A549 (cell line): Measurements from ENCODE around the gene PPIG. TPM values are rescaled to one million over a fixed set of nuclear protein-coding genes. Genes with fewer than 3 reads are reported as not detected.
"Not testable (repeated sequence)": the region's sequence is repeated elsewhere in the genome, so short reads cannot be mapped to it uniquely, and the experiment has no call there.

Experiments used
- ATAC-seq, 2 experiments: fragments of 200-7000 bp in 1 of 2; fragments of >200 bp in 1 of 2; cut with Nextera tagmentation in 1 of 2; cut with Tn5 transposase in 1 of 2; 3 replicates each; pipeline versions ENCODE4 v1.8.0 to v1.9.1; 2018 to 2020; ENCODE audit warnings: mild to moderate bottlenecking in 1 of 2, moderate library complexity in 1 of 2
- CTCF ChIA-PET: fragments of 300-600 bp; sonication (Branson Sonifier 250); formaldehyde crosslinking; extraction: SDS; loops from one replicate; lab custom pipeline; 2021; ENCODE audit warnings: antibody characterized with exemption, inconsistent platforms; lab: Yijun Ruan, JAX
- POLR2A ChIA-PET: fragments of 350-600 bp; formaldehyde crosslinking; extraction: SDS; loops from one replicate; lab custom pipeline; 2021; ENCODE audit warnings: antibody characterized with exemption, inconsistent platforms; lab: Yijun Ruan, JAX
- DNase-seq, 2 experiments: peaks; one replicate each; pipeline versions ENCODE4 v3.0.0 to v3.0.0-alpha.2; 2011 to 2016; ENCODE audit warnings: low read depth in 1 of 2, low spot score in 1 of 2
- FAIRE-seq: peaks from 2 replicates; lab custom pipeline; 2011; peaks lifted over from hg19 to GRCh38; lab: Jason Lieb, UNC
- H3K27ac ChIP-seq, 2 experiments: fragments of >200 bp; sonication (Bioruptor Twin); formaldehyde crosslinking; 3 replicates each; pipeline ENCODE4 v1.5.1; 2016 to 2017
- H3K4me1 ChIP-seq: fragments of >200 bp; sonication (Bioruptor Twin); formaldehyde crosslinking; 3 replicates; pipeline ENCODE4 v1.6.1; 2016
- H3K4me2 ChIP-seq: fragments of >200 bp; sonication (Bioruptor Twin); formaldehyde crosslinking; 3 replicates; pipeline ENCODE4 v1.6.1; 2016
- H3K4me3 ChIP-seq: fragments of >200 bp; sonication (Bioruptor Twin); formaldehyde crosslinking; 3 replicates; pipeline ENCODE4 v1.5.1; 2016
- H3K9me3 ChIP-seq: fragments of >200 bp; sonication (Bioruptor Twin); formaldehyde crosslinking; 3 replicates; pipeline ENCODE4 v1.6.1; 2016
- CHD4 ChIP-seq: fragments of 200-600 bp; sonication (generic); IDR thresholded peaks from 2 replicates; pipeline ENCODE4 v1.6.1; 2016; ENCODE audit warnings: antibody characterized with exemption, mild to moderate bottlenecking, borderline replicate concordance
- EHF ChIP-seq: fragments of 250-450 bp; sonication (Bioruptor Pico); IDR thresholded peaks from 2 replicates; pipeline ENCODE4 v1.5.0; 2020; ENCODE audit warnings: mild to moderate bottlenecking
- EP300 ChIP-seq, 2 experiments: fragments of >200 bp; sonication (Bioruptor Twin); formaldehyde crosslinking; IDR thresholded peaks; 2 replicates in 1 of 2; 3 replicates in 1 of 2; pipeline ENCODE4 v1.6.1; 2016 to 2017
- HEYL ChIP-seq: fragments of 250-450 bp; sonication (Bioruptor Pico); IDR thresholded peaks from 2 replicates; pipeline ENCODE4 v1.8.0; 2021; ENCODE audit warnings: mild to moderate bottlenecking, moderate library complexity
- MYC ChIP-seq: IDR thresholded peaks from 2 replicates; pipeline ENCODE4 v1.6.1; 2012; ENCODE audit warnings: mild to moderate bottlenecking, inconsistent platforms, low read length, improper control_type of control experiment, borderline replicate concordance
- NR3C1 ChIP-seq: fragments of >200 bp; sonication (Bioruptor Twin); formaldehyde crosslinking; IDR thresholded peaks from 3 replicates; pipeline ENCODE4 v1.6.1; 2017
- PHF8 ChIP-seq: fragments of 200-600 bp; sonication (generic); IDR thresholded peaks from 2 replicates; pipeline ENCODE4 v1.6.1; 2016; ENCODE audit warnings: low read depth, mild to moderate bottlenecking, antibody characterized with exemption, moderate library complexity, borderline replicate concordance
- POLR2AphosphoS2 ChIP-seq: conservative IDR thresholded peaks from 2 replicates; pipeline ENCODE4 v1.6.1; 2012; ENCODE audit warnings: low read length, improper control_type of control experiment, inconsistent platforms
- RNF2 ChIP-seq: fragments of 200-600 bp; sonication (generic); IDR thresholded peaks from 2 replicates; pipeline ENCODE4 v1.6.1; 2016; ENCODE audit warnings: low read depth, mild to moderate bottlenecking, antibody characterized with exemption, moderate library complexity, borderline replicate concordance
- TFCP2L1 ChIP-seq: fragments of 250-450 bp; sonication (Bioruptor Pico); IDR thresholded peaks from 2 replicates; pipeline ENCODE4 v1.5.0; 2021; ENCODE audit warnings: mild to moderate bottlenecking
- ZFP36 ChIP-seq: fragments of 450-650 bp; IDR thresholded peaks from 2 replicates; pipeline ENCODE4 v1.6.1; 2014; ENCODE audit warnings: borderline replicate concordance; ENCODE audit not compliant: partially characterized antibody
- WGBS: methylation state at CpG from one replicate; pipeline ENCODE4 v1.1.6; 2017; ENCODE audit errors: missing lambda C conversion rate; 5-methylcytosine and 5-hydroxymethylcytosine counted together
- polyA plus RNA-seq, 4 experiments: library from polyadenylated mRNA; depleted of rRNA in 3 of 4; stranded (reverse); fragments of >200 nt; fragmentation: RNase III in 1 of 4; extraction: RNeasy Plus Mini Kit Qiagen cat#74134 plus additional on column Dnase treatment in 1 of 4; gene quantifications; 2 replicates in 3 of 4; 3 replicates in 1 of 4; pipeline ENCODE4 v1.2.3, GENCODE V29; 2011 to 2017
- TF ChIP-seq, protein P1 (sequence below): fragments of >200 bp; sonication (Bioruptor Twin); formaldehyde crosslinking; IDR thresholded peaks from 3 replicates; pipeline ENCODE4 v1.5.1; 2016
- TF ChIP-seq, protein P2 (sequence below): fragments of 250-450 bp; sonication (Bioruptor Pico); IDR thresholded peaks from 2 replicates; pipeline ENCODE4 v1.5.0; 2021; ENCODE audit warnings: mild to moderate bottlenecking, moderate library complexity, borderline replicate concordance
- TF ChIP-seq, protein P3 (sequence below): fragments of 200-600 bp; sonication (generic); IDR thresholded peaks from 2 replicates; pipeline ENCODE4 v1.6.1; 2016; ENCODE audit warnings: antibody characterized with exemption, mild to moderate bottlenecking, moderate library complexity

The PPIG gene
- polyA plus RNA-seq, 2 of the 4 experiments (the other 2 are of a cell fraction): 60.5 to 70.8 TPM

DNA sequence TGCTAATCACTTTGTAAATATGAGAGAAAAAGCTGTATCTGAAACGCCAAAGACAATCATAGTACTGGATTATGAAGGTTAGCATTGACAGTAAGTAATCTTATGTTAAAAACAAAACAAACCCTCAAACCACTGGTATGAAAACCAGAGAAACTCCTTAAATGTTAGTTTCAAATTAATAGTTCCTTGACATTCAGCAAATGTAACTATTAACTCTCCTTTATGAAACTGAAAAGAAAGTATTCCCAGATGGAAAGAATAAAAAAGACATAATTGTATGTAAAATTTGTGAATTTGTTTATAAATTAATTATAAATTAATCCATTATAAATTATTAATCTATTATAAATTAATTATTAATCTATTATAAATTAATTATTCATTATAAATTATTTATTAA, 22.8 kb upstream of the PPIG start:
- ChIA-PET CTCF (no interaction called here), POLR2A (no interaction called here)
- 91% methylated on average over 1 of the region's 1 CpG for WGBS
- DNase-seq (no peak), ATAC-seq (no peak), FAIRE-seq (no peak)
- no peaks in the 10 kb centered on the region for H3K9me3 ChIP-seq
- no peak overlapping the region for H3K27ac ChIP-seq
- H3K4me3 ChIP-seq: no peak overlapping the region
- TF ChIP-seq, protein P1, sequence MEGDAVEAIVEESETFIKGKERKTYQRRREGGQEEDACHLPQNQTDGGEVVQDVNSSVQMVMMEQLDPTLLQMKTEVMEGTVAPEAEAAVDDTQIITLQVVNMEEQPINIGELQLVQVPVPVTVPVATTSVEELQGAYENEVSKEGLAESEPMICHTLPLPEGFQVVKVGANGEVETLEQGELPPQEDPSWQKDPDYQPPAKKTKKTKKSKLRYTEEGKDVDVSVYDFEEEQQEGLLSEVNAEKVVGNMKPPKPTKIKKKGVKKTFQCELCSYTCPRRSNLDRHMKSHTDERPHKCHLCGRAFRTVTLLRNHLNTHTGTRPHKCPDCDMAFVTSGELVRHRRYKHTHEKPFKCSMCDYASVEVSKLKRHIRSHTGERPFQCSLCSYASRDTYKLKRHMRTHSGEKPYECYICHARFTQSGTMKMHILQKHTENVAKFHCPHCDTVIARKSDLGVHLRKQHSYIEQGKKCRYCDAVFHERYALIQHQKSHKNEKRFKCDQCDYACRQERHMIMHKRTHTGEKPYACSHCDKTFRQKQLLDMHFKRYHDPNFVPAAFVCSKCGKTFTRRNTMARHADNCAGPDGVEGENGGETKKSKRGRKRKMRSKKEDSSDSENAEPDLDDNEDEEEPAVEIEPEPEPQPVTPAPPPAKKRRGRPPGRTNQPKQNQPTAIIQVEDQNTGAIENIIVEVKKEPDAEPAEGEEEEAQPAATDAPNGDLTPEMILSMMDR: no peak
- peak; percentile 42; the same call in 1 of the 2 replicates for TF ChIP-seq CHD4
- H3K4me2 ChIP-seq: no peak overlapping the region
- no peaks in the 10 kb centered on the region for H3K4me1 ChIP-seq

DNA sequence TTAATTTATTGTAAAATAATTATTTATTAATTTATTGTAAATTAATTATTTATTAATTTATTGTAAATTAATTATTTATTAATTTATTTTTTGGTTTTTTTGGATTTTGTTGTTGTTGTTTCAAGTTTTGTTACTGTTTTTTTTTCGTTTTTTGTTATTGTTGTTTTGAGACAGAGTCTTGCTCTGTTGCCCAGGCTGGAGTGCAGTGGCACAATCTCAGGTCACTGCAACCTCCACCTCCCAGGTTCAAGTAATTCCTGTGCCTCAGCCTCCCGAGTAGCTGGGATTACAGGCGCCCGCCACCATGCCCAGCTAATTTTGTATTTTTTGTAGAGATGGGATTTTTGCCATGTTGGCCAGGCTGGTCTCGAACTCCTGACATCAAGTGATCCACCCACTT, 22.1 kb upstream of the PPIG start:
- peak; percentile 93; the same call in 1 of the 2 replicates for TF ChIP-seq CHD4
- TF ChIP-seq, all 56 proteins: peak for 1; not testable (repeated sequence) for 55
- H3K4me3 ChIP-seq, H3K4me2 ChIP-seq, POLR2A ChIA-PET, ATAC-seq, H3K27ac ChIP-seq, H3K9me3 ChIP-seq, DNase-seq, H3K4me1 ChIP-seq, FAIRE-seq: not testable (repeated sequence)
- WGBS: 93% methylated on average over 5 of the region's 5 CpGs
- CTCF ChIA-PET: interaction anchor here (1.0 to 1.4 kb wide), 3 partner anchors 11 to 82 kb away, joined by 3 to 4 read pairs (median 3); partner anchors contain the start of gene FASTKD1

DNA sequence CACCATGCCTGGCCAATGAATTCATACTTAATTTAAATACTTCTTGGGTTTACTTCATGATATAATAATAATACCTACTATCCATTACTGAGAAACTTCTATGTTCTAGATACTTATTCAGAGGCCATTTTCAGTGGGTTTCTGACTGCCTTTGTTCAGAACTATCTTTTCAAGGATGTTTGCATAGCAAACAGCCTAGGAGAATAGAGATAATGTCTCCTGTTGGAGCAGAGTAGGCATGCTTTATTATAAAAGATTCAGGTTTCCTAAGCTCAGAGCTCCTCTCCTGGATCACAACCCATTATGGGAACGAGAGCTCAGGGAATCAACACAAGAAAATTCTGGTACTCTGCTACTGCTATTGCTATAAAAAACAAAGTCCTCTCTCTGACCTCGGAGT, 21.6 kb upstream of the PPIG start:
- no peak for FAIRE-seq
- POLR2A ChIA-PET: no interaction called here
- no peak for ATAC-seq

DNA sequence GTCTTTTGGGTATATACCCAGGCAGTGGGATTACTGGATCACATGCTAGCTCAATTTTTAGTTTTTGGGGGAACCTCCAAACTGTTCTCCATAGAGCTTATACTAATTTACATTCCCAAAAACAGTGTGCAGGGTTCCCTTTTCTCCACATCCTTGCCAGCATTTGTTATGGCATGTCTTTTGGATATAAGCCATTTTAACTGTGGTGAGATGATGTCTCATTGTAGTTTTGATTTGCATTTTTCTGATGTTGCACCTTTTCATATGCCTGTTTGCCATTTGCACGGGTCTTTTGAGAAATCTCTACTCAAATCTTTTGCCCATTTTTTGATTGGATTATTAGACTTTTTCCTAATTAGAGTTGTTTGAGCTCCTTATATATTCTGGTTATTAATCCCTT, 18.5 kb upstream of the PPIG start:
- POLR2A ChIA-PET: no interaction called here
- no peak overlapping the region for H3K27ac ChIP-seq
- no peak for FAIRE-seq
- no peak for TF ChIP-seq MYC
- no peak for TF ChIP-seq ZFP36
- no peak for TF ChIP-seq HEYL (CRISPR knock-in tag)
- TF ChIP-seq, protein P2, sequence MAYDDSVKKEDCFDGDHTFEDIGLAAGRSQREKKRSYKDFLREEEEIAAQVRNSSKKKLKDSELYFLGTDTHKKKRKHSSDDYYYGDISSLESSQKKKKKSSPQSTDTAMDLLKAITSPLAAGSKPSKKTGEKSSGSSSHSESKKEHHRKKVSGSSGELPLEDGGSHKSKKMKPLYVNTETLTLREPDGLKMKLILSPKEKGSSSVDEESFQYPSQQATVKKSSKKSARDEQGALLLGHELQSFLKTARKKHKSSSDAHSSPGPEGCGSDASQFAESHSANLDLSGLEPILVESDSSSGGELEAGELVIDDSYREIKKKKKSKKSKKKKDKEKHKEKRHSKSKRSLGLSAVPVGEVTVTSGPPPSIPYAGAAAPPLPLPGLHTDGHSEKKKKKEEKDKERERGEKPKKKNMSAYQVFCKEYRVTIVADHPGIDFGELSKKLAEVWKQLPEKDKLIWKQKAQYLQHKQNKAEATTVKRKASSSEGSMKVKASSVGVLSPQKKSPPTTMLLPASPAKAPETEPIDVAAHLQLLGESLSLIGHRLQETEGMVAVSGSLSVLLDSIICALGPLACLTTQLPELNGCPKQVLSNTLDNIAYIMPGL (CRISPR knock-in tag): no peak
- TF ChIP-seq NR3C1: no peak
- no peak for TF ChIP-seq RNF2
- TF ChIP-seq EHF (CRISPR knock-in tag): no peak
- no peak for TF ChIP-seq POLR2AphosphoS2
- no peak for TF ChIP-seq PHF8
- TF ChIP-seq, protein P3, sequence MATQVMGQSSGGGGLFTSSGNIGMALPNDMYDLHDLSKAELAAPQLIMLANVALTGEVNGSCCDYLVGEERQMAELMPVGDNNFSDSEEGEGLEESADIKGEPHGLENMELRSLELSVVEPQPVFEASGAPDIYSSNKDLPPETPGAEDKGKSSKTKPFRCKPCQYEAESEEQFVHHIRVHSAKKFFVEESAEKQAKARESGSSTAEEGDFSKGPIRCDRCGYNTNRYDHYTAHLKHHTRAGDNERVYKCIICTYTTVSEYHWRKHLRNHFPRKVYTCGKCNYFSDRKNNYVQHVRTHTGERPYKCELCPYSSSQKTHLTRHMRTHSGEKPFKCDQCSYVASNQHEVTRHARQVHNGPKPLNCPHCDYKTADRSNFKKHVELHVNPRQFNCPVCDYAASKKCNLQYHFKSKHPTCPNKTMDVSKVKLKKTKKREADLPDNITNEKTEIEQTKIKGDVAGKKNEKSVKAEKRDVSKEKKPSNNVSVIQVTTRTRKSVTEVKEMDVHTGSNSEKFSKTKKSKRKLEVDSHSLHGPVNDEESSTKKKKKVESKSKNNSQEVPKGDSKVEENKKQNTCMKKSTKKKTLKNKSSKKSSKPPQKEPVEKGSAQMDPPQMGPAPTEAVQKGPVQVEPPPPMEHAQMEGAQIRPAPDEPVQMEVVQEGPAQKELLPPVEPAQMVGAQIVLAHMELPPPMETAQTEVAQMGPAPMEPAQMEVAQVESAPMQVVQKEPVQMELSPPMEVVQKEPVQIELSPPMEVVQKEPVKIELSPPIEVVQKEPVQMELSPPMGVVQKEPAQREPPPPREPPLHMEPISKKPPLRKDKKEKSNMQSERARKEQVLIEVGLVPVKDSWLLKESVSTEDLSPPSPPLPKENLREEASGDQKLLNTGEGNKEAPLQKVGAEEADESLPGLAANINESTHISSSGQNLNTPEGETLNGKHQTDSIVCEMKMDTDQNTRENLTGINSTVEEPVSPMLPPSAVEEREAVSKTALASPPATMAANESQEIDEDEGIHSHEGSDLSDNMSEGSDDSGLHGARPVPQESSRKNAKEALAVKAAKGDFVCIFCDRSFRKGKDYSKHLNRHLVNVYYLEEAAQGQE: no peak
- TF ChIP-seq TFCP2L1: no peak
- TF ChIP-seq EP300 (IDR thresholded peaks at IDR 0.05): no peak

More for the DNA sequence above, 21.6 kb upstream of the PPIG start:
- no peak for DNase-seq
- CTCF ChIA-PET: interaction anchor here (1.0 to 1.4 kb wide), 3 partner anchors 11 to 83 kb away, joined by 3 to 4 read pairs (median 3); partner anchors contain the start of gene FASTKD1
- TF ChIP-seq, protein P3: no peak
- TF ChIP-seq, all 56 proteins: peak for 0
- Histone ChIP-seq H3K4me1 (no peaks in the 10 kb centered on the region), H3K27ac (no peak overlapping the region), H3K4me2 (no peak overlapping the region), H3K4me3 (no peak overlapping the region), H3K9me3 (no peaks in the 10 kb centered on the region)
- WGBS: 94% methylated on average over 2 of the region's 2 CpGs

More for the DNA sequence above, 18.5 kb upstream of the PPIG start:
- no peak overlapping the region for H3K4me3 ChIP-seq
- H3K9me3 ChIP-seq: no peaks in the 10 kb centered on the region
- 30% methylated on average over 1 of the region's 1 CpG for WGBS
- CTCF ChIA-PET: no interaction called here
- H3K4me1 ChIP-seq: no peaks in the 10 kb centered on the region
- DNase-seq: no peak
- H3K4me2 ChIP-seq: no peak overlapping the region
- ATAC-seq: no peak
